Esophagus mucosa (tissue), 1 donor: ENCODE results near the gene CYP39A1. TPM values are rescaled to one million over a fixed set of nuclear protein-coding genes. Genes with fewer than 3 reads are reported as not detected.
A peak's percentile ranks its signal among the peaks of the same experiment; 100 is the strongest.

Experiments
- ATAC-seq: fragments of 200-7000 bp; cut with Tn5 transposase; one replicate; pipeline ENCODE4 v1.9.1; 2020
- total RNA-seq: library from RNA; stranded (reverse); gene quantifications from one replicate; pipeline ENCODE4 v1.2.4, GENCODE V29; 2023
- donor health status: DM: yes; HTN: yes; CAD: no.

Gene CYP39A1, protein sequence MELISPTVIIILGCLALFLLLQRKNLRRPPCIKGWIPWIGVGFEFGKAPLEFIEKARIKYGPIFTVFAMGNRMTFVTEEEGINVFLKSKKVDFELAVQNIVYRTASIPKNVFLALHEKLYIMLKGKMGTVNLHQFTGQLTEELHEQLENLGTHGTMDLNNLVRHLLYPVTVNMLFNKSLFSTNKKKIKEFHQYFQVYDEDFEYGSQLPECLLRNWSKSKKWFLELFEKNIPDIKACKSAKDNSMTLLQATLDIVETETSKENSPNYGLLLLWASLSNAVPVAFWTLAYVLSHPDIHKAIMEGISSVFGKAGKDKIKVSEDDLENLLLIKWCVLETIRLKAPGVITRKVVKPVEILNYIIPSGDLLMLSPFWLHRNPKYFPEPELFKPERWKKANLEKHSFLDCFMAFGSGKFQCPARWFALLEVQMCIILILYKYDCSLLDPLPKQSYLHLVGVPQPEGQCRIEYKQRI
- 3.4 TPM for total RNA-seq

DNA sequence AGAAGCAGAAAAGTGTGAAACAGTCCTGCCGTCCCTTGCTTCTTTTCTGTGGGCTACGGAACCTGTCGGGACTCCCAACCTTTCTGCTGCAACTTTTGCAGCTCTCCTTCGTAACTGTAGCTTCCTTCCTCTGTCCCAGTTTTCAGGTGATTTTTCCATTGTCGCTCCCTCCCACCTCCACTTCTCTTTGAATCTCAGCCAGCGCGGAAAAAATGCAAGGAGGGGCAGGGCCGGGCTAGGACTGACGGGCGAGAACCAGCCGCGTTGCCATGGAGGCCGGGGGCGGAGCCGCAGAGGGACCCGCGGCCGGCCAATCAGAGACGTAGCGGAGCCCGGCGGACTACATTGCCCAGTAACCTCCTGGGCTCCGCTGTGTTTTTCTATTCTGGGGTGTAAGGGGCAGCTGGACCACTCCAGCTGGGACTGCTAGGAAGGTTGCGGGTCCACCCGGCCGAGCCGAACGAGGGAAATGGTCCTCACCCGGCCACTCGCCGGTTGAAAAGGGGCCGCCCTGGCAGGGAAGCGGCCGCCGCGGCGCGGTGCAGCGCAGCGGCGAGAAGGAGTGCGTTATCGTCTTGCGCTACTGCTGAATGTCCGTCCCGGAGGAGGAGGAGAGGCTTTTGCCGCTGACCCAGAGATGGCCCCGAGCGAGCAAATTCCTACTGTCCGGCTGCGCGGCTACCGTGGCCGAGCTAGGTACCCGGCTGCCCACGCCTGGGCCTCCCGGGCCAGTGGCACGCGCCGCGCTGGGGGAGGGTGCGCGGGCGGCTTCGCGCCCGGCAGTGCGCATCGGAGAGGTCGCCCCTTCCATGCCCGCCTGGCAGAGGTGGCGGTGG is at the start of gene CYP39A1, which contains the start of gene SLC25A27:
Gene CYP39A1 (minus strand): TSS at position 216 of the 836 bp plus-strand sequence. CDS start 236 bp downstream, outside the sequence.
Gene SLC25A27 (plus strand): TSS at position 373 of the 836 bp plus-strand sequence. CDS start 218 bp downstream, at position 591.
- ATAC-seq = peak; percentile 100

DNA sequence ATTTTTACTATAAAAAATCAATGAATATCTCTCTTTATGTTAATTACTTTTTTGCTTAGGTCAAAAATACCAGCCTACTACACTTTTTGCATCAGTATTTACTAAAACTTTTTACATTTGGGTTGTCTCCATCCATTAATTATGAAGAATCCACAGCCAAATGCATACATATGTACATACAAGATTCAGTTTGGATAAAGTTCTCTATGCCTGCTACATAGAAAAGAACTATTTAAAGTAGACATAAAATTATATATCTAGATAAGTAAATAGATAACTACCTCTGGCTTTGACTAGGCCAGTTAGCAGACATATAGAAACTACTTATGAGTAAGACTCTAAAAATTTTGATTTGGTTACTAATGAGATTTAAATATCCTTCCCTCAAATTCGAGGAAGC is 47.4 kb upstream of the CYP39A1 start:
- no peak for ATAC-seq

DNA sequence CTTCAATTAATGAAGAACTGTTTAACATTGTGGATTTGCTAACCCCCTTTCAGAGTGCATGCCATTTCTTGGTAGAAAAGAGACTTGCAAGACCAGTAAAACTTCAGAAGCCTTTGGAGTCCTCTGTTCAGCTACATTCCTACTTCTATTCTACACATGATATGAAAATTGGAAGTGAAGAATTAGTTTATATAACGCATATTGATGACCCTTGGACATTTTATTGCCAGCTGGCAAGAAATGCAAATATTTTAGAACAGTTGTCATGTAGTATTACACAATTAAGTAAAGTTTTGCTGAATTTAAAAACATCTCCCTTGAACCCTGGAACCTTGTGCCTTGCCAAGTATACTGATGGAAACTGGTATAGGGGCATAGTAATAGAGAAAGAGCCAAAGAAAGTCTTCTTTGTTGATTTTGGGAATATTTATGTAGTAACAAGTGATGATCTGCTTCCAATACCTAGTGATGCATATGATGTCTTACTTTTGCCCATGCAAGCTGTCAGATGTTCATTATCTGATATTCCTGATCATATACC is 38.4 kb upstream of the CYP39A1 start:
- ATAC-seq = no peak

DNA sequence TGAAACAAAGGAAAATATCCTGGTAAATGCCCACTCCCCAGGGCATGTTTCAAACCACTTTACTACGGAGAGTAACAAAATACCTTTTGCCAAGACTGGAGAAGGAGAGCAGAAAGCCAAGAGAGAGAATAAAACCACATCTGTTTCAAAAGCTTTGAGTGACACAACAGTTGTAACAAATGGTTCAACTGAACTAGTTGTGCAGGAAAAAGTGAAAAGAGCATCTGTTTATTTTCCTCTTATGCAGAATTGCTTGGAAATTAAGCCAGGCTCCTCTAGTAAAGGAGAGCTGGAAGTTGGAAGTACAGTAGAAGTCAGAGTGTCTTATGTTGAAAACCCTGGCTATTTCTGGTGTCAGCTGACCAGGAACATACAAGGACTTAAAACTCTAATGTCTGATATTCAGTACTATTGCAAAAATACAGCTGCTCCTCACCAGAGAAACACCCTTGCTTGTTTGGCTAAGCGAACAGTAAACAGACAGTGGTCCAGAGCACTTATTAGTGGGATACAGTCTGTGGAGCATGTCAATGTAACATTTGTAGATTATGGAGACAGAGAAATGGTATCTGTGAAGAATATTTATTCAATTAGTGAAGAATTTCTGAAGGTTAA is 37.6 kb upstream of the CYP39A1 start:
- no peak for ATAC-seq

DNA sequence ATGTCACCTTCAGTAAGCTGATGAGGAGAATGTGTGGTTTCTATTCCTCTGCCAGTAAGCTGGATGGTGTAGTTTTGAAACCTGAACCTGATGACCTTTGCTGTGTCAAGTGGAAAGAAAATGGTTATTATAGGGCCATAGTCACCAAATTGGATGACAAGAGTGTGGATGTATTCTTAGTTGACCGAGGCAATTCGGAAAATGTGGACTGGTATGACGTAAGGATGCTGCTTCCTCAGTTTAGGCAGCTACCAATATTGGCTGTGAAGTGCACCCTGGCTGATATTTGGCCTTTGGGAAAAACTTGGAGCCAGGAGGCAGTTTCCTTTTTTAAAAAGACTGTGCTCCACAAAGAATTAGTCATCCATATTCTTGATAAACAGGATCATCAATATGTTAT is 37.0 kb upstream of the CYP39A1 start:
- no peak for ATAC-seq

DNA sequence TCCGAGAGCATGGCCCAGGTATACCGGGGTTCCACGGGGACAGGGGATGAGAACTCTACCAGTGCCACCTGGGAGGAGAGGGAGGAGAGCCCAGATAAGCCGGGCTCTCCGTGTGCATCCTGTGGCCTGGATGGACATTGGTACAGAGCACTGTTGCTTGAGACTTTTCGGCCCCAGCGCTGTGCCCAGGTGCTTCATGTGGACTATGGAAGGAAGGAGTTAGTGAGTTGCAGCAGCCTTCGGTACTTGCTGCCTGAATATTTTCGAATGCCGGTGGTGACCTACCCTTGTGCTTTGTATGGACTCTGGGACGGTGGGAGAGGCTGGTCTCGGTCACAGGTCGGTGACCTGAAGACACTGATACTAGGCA is 36.3 kb upstream of the CYP39A1 start:
- no peak for ATAC-seq

DNA sequence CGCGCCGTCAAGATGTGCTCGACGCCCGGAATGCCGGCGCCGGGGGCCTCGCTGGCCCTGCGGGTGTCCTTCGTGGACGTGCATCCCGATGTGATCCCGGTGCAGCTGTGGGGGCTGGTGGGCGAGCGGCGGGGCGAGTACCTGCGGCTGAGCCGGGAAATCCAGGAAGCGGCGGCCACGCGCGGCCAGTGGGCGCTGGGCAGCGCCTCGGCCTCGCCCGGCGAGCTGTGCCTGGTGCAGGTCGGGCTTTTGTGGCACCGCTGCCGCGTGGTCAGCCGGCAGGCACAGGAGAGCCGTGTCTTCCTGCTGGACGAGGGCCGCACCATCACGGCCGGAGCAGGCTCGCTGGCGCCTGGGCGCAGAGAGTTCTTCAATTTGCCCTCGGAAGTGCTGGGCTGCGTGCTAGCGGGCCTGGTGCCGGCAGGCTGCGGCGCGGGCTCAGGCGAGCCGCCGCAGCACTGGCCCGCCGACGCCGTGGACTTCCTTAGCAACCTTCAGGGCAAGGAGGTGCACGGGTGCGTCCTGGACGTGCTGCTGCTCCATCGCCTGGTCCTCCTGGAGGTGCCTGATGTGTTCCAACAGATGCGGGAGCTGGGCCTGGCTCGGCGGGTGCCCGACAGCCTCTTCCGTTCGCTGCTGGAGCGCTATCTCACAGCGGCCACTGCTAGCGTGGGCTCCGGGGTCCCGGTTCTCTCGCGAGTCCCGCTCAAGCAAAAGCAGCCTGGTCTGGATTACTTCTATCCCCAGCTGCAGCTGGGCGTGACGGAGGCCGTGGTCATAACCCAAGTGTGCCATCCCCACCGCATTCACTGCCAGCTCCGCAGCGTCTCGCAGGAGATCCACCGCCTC is 35.7 kb upstream of the CYP39A1 start:
- ATAC-seq = no peak

DNA sequence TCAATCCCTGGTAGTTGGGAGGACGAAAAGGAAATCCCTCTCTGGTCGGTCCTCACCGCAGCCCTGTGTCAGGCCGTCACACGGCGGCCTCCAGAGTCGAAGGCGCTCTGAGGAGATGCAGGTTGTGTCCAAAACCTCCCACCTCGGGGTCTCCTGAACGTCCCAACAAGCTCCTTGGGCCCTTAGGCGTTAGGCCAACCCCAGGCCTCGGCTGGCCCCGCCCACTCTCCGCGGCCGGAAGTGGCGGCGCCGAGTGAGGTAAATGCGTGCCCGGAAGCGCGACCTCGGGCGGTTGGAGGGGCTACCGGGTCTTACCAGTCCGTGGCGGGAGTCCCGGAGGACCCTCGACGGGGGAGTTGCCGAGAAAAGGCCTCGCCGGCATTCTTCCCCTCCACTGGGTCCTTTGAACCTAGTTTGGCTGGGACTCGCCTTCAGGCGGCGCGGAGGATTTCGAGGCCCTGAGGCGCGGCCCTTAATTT is 35.0 kb upstream of the CYP39A1 start, which contains the start of gene TDRD6:
Gene TDRD6 (plus strand): TSS at position 267 of the 479 bp plus-strand sequence. CDS start 244 bp downstream, outside the sequence.
- ATAC-seq = no peak

DNA sequence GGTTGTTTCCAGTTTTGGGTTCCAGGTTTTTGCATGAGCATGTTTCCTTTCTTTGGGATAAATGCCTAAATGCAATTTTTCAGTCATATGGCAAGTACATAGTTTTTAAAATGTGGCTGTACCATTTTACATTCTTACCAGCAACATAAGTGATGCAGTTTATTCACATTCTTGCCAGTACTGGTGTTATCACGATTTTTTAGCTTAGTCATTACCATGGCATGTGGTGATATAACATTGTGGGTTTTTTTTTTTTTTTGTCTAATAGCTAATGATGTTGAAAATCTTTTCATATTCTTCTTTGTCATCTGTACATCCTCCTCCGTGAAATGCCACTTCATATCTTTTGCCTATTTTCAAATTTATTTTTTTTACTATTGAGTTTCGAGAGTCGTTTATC is 32.2 kb upstream of the CYP39A1 start:
- no peak for ATAC-seq

DNA sequence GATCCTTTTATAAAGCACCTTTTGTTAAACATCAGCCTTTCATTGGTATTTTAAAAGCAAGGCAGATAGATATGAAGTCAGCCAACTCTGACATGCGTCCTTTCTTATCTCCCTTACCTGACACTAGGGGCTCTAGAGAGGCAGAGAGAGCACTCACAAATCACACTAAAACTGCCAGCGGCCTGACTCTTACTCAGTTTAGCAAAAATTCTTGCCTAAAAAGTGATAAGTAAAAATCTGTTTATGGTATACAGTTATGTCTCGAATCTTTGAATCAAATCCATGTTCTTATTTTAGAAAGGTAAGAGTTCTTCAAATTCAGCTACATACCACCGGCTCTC is 24.7 kb upstream of the CYP39A1 start:
- ATAC-seq = no peak

DNA sequence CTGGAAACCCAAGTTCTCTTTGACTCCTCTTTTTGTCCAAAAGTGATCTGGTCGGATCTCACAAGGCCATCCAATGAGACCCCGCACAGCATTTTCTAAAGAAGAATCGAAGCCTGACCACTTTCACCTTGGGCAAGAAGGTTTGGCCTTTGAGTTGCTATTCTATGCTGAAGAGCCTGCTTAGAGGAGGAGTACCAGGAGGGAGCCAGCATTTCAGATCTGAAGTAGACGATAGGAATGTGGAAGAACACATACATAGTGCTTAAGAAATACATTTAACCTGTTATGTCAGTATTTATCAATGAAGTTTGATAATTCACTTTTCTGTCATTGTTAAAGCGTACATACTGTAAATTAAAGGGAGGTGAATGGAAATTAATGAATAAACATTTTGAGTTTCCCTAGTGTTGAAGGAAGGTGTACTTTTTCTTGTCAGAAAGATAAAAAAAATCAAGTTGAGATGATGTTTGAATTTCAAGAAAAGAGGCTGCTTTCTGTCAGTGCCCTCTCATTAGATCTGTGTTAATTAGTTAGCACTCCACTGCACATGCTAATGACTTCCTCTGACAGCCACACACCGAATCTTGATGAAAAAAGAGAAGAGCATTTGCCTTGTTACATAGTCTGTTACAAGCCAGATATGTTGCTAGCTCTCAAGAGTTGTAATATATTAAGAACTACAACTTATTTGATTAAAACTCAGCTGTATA is 24.1 kb upstream of the CYP39A1 start:
- no peak for ATAC-seq

DNA sequence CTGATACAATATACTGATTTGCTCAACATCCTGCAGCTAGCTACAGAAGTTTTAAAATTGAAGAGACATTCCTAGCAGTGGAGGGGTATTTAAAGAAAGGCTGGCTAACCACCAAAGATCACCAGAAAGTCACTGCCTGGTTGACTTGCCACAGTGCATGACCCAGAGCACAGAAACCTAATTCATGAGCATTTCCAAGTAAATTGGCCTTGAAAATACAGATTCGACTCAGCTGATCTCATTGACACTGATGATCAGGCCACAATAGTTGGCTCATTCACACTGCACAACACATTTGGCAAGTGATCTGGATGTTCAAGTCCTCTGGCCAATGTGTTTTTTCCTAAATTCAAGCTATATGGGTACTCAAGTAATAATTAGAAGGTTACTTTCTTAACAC is 21.8 kb upstream of the CYP39A1 start:
- ATAC-seq = no peak

DNA sequence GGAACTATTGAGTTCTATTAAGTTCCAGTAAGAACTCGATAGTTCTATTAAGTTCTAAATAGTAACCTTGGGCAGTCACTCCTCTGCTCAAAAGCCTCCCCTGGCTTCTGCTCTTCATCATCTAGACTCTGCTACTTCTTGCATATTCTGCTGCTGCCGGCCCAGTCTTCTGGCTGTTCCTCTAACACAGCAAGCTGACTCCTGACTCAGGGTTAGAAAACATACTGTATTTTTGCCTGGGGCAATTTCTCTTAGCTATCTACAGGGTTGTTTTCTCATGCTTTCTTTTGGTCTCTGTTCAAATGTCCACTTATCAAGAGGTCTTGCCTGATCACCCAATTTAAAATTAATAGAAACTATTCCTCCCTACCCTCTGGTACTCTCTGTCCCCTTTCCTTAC is 14.8 kb upstream of the CYP39A1 start:
- ATAC-seq = no peak

DNA sequence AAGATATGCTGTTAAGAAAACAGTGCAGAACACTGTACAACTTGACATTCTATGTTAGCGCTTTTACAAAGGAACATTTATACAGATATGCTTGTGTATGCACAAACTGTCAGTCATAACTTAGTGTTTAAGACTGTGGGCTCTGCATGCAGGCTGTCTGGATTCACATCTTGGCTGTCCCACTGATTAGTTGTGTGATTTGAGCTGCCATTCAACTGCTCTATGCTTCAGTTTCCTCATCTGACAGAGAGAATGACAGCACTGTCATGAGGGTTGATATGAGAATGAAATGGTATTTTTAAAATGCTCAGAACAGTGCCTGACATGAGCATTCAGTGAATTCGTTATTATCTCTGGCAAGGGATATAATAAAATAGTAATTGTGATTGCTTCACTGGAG is 8.9 kb upstream of the CYP39A1 start:
- ATAC-seq = no peak

DNA sequence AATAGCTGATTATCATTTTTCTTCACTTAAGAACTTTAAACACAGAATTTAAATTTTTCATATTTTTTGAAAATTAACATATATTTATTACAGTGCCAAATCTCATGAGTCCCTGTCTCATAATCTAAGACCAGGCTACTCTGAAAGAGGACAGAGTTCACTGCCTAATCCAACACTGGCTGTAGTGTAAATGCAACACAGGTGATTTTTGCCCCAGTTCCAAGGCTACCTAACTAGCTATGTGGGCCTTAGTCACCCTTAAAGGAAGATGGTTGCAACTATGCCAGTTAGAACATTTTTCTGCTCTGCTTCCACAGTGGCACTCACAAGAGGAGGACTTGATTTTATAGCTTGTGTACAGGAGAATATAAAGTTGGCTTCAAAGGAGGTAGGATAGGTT is 5.0 kb upstream of the CYP39A1 start:
- no peak for ATAC-seq

DNA sequence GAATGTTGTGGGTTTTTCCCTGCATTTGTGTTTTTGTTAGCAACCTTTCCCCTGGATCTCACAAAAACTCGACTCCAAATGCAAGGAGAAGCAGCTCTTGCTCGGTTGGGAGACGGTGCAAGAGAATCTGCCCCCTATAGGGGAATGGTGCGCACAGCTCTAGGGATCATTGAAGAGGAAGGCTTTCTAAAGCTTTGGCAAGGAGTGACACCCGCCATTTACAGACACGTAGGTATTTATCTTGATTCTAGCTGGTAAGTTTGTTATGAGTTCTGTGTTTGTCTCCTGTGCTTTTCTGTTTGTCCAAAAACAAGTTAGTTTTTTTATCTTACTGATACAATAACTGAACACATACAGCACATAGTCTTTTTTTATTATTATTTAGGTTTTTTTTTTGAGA is 3.2 kb upstream of the CYP39A1 start:
- ATAC-seq = no peak

DNA sequence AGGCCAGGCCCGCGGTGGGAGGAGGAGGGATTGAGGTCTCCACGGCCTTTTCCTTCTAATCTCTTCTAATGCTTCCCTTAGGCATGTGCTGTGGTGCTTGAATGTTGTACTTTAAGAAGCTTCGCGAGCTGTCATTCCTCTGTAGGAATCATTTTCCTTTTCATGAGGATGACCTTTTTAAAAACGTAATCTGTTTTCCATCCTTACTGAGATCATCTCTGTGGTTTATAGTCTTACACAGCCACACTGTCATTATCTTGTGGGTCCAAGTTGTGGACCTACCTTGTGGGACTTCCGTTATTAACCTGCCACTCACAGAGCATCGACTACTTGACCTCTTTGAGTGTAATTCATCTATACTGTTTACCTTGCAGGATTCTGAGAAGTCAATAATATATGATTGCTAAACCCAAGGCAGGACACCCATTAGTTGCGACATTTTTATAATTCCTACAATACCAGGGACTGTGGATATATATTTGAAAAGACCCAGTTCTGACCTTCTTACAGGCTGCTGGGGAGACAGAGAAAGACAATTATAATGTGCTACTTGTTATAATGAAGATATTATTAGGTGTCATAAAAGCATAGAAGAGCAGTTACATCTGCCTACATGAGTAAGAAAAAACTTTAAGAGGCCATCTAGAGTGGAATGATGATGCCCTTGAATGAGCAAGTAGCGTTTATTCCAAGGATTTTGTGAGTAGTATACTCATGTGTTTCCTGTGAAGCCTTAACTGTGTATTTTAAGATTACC is 999 bp upstream of the CYP39A1 start:
- no peak for ATAC-seq

DNA sequence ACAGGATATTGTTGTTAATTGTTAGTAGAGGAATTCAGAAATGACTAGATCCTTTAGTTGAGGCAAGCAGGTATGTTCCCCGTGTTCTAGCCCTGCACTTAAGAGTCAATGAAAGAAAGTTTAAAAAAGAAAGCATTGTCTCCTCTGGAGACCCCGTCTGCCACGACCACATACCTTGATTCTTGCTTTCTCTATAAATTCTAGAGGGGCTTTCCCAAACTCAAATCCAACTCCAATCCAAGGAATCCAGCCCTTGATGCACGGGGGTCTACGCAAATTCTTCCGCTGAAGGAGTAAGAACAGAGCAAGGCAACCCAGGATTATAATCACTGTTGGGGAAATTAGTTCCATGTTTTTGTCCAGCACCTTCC is 401 bp downstream of the CYP39A1 start:
- ATAC-seq = no peak

DNA sequence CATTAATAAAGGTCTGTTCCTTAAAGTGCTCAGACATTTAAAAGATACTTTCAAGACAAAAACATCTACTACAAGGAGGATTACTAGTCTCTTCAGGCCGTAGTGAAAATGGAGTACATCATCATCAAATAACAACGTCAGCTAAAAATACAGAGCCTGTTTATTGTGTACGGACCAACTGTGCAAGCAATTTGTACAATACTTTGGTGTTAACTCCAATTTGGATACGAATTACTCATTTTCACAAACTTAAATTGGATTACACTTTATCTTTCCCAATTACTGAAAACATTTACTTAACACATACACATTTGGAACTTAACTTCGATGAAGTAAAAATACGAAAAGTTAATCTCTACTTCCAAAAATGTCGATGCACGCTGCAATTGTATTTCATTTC is 802 bp downstream of the CYP39A1 start:
- ATAC-seq = no peak

DNA sequence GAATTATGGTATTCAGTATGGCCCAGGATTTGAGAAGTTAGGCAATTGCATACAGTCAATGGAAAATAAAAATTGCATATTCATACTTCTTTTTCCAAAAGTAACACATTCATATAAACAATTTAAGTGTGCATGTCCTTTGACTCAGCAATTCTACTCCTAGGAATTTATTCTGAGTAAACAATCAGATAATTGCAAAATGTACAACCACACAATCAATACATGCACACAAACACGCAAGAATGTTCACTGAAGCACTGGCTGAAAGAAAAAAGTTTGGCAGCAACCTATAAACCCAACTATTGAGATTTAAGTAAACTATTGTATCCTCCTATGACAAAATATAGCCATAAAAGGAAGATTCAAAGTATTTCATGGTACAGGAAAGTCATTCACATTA is 1.6 kb downstream of the CYP39A1 start:
- ATAC-seq = no peak
